ENCODE results near the gene FAM210B.
"Not testable (repeated sequence)": the region's sequence is repeated elsewhere in the genome, so short reads cannot be mapped to it uniquely, and the experiment has no call there.

The FAM210B gene, protein sequence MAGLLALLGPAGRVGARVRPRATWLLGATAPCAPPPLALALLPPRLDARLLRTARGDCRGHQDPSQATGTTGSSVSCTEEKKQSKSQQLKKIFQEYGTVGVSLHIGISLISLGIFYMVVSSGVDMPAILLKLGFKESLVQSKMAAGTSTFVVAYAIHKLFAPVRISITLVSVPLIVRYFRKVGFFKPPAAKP

GRCh38 chr20:56358600-56359211 lies at the start of gene FAM210B:
Gene FAM210B, plus strand, starts transcription at chr20:56358974. Its CDS starts 32 bp downstream, at chr20:56359006.
- DNase-seq (ENCODE audit: low spot score) = peak; percentile 94

DNA sequence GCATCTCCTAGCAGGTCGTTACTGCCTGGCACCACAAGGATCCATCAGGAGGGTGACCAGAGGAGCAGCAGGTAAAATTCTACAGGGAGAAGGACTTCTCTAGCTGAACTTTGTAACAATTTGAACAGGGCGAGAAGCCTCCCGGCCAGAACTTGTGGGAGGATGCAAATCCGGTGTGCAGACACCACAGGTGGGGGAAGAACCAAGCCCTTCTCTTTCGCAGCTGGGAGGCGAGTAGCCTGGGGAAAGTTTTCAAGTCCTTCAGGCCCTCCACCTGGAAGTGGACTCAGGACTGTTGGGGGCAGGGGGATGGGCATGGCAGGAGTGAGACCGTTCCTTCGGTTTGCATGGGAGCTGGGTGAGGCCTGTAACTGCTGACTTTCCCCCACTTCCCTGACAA lies 42.7 kb upstream of the FAM210B start:
- DNase-seq (ENCODE audit: low spot score) = no peak

DNA sequence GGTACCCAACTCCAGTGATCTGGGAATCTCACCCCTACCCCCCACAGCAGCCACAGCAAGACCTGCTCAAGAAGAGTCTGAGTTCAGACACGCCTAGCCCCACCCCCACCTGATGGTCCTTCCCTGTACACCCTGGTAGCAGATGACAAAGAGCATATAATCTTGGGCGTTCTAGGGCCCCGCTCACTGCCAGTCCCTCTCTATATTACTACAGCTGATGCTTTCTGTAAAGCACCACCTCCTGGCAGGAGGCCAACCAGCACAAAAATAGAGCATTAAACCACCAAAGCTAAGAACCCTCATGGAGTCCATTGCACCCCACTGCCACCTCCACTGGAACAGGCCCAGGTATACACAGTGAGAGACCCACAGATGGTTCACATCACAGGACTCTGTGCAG lies 42.3 kb upstream of the FAM210B start:
- DNase-seq (ENCODE audit: low spot score) = no peak

GRCh38 chr20:56322681-56323080 lies 36.1 kb upstream of the FAM210B start:
- no peak for DNase-seq (ENCODE audit: low spot score)

GRCh38 chr20:56323206-56323605 lies 35.6 kb upstream of the FAM210B start:
- DNase-seq (ENCODE audit: low spot score) = no peak

DNA sequence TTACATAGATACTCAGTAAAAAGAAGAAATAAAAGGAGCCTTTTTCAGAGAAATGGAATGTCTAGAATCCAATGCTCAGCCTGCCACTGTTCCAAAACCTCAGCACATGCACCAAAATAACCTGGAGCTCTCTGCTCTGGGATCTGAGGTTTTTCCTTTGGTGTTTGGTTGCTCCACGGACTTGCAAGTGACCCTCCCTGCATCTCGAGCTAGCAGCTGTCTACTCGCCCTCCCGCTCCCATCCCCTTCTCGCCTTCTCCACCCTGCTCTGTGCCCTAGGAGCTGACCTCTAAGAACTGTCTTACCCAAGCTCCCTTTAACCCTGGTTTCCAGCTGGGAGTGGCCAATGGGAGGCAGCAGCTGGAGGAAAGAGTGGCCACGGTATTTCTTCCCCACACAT lies 35.1 kb upstream of the FAM210B start:
- no peak for DNase-seq (ENCODE audit: low spot score)

- DNase-seq (ENCODE audit: low spot score) = no peak
These were observed 34.0 kb upstream of the FAM210B start for GRCh38 chr20:56324806-56325205.

- DNase-seq (ENCODE audit: low spot score) = no peak
These were observed 29.9 kb upstream of the FAM210B start for GRCh38 chr20:56328861-56329260.

DNA sequence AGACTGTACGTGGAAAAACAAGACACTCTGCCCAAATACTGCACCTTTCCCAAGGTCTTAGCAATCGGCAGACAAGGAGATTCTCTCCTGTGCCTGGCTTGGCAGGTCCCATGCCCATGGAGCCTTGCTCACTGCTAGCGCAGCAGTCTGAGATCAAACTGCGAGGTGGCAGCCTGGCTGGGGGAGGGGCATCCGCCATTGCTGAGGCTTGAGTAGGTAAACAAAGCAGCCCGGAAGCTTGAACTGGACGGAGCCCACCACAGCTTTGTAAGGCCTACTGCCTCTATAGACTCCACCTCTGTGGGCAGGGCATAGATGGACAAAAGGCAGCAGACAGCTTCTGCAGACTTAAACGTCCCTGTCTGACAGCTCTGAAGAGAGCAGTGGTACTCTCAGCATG lies 22.1 kb upstream of the FAM210B start:
- not testable (repeated sequence) for DNase-seq (ENCODE audit: low spot score)

DNA sequence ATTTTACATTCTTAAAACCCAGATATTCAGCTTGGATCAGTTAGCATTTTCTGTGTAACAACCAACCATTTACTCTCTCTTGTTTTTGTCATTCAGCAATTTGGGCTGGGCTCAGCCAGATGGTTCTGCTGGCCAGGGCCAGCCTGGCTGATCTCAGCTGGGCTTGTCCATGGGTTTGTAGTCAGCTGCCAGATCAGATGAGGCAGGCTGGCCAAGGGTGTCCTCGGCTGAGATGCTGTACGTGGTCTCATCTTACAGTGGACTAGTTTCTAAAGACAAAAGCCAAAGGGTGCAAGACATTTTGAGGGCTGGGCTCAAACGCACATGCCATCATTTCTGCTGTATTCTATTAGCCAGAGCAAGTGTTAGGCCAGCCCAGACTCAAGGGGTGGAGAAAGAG lies 16.0 kb upstream of the FAM210B start:
- DNase-seq (ENCODE audit: low spot score) = no peak

DNA sequence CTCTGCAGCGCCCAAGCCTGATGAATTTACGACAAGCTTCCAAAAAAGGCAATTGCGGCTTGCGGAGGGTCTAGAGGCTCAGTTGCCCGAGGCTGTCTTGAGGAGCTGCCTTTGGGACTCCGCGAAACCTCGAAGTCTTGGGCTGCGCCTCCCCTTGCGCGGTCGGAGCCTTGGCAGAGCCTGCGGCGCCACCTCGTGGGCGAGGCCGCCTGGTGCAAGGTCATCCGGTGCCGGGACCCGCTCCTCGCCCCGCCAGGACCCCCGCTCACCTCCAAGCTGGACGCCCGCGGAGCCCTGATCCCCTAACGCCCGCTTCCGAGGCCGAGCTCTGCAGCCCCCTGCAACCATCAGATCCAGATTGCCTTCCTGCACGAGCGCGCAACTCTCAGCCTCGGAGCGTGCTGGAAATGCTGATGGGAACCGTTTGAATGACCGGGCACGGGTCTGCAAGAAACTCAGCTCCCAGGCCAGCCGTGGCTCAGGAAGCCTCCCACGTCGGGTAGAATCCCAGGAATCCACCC lies 14.9 kb upstream of the FAM210B start:
- no peak for DNase-seq (ENCODE audit: low spot score)

- DNase-seq (ENCODE audit: low spot score) = no peak
These were observed 12.9 kb upstream of the FAM210B start for GRCh38 chr20:56345911-56346310.

- DNase-seq (ENCODE audit: low spot score) = no peak
These were observed 11.0 kb upstream of the FAM210B start for GRCh38 chr20:56347628-56348304.

- DNase-seq (ENCODE audit: low spot score) = no peak
These were observed 10.5 kb upstream of the FAM210B start for GRCh38 chr20:56348305-56348693.

- no peak for DNase-seq (ENCODE audit: low spot score)
These were observed 10.0 kb upstream of the FAM210B start for GRCh38 chr20:56348746-56349145.

DNA sequence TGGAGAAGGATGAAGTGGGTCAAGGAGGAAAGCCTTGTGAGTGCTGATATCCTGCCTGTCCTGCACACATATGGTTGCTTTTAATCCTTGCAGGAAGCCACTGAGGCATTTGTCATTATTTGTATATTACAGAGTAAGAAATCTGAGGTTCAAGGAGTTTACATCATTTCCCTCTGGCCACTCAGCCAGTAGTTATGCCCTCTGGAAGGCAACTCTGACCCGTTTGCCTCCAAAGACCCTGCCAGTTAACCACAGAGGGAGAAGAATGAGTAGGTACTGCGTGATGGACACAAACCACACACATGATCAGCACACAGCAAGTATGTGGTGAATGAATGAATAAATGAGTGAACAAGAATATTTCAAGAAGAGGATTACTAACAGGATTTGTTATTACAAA lies 7.9 kb upstream of the FAM210B start:
- no peak for DNase-seq (ENCODE audit: low spot score)

DNA sequence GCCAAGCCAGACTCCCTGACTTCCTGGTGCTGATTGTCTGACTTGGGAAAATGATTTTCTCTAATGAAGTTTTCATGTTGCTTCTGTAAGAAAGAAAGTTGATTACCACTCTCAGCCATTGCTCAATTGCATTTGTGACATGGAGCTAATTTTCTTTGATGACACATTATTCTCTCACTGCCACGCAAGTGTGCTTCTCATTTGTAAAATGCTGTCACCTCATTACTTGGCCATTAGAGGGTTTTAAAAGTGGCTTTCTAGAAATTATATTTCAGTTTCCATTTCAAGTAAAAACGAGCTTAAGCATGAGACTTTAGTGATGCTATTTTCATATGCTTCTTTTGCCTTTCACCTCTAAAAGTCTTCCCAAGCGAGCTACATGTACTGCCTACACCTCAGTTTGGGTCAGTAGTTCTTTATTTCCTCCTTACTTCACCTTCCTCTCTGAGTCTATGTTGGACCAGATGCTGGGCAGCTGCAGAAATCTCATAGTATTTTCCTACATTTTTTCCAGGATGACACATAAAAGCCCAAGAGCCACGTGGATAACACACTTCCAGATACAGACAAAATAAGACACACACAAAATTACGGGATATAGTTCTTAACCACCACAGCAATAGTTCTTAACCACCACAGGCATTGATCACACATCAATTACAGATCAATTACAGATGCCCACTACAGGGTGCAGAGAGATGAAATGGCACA lies 6.3 kb upstream of the FAM210B start:
- DNase-seq (ENCODE audit: low spot score) = no peak

DNA sequence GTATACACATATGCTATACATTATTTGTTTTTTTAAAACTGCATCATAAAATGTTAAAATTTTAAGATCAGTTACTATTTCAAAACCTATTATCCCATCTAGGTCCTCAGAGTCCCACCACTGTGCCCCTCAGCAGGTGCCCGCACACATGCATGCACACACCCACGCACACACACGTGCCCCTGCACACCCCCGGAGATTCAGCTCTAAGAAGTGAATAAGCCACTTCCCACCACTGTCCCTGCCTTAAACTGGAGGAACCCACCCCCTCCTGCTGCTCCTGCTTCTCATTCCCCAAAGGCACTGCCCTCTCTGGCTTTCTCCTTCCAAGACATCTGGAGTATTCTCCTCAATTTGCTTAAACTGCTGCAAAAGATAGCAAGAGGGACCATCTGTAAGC lies 5.4 kb upstream of the FAM210B start:
- DNase-seq (ENCODE audit: low spot score) = no peak

GRCh38 chr20:56358070-56358469 lies 704 bp upstream of the FAM210B start:
- no peak for DNase-seq (ENCODE audit: low spot score)

- peak; percentile 59 for DNase-seq (ENCODE audit: low spot score)
These were observed 698 bp downstream of the FAM210B start for GRCh38 chr20:56359212-56360132.

DNA sequence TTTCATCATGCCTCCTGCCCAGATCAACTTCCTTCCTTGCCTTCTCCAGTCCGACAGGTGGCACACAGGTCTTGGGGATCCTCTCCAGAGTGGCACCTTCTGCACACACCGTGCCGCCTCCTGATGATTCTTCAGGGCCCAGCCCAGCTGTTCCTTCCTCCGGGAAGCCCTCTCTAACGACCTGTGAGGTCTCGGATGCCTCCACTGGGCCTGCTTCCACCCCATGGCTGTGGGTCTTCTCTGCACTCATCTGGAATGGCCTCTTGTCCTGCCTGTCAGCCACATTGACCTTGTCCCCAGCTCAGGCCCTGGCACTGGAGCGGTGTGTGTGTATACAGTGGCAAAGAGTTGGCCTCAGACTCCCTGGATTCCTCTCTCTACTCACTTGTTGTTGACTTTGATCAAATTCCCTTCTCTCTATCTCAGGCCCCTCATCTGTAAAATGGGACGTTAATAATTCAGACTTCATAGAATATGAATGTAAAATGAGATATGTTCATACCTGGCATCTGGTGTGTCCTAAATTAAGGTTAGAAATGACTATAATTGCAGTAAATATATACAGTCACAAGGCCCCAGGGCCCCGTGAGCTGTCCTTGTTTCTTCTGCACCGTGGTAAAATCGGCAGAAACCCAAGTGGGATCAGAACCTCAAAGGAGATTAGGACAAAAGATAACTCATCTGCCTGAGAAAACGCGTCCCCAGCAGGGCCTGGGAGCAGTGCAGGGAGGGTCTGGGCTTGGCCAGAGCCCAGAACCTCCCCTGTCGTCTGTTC lies 1.5 kb downstream of the FAM210B start:
- no peak for DNase-seq (ENCODE audit: low spot score)
